ENCODE measurements around the gene CTXN2. TPM values are rescaled to one million over a fixed set of nuclear protein-coding genes. Genes with fewer than 3 reads are reported as not detected.
A peak's percentile ranks its signal among the peaks of the same experiment; 100 is the strongest.

The CTXN2 gene
- total RNA-seq, 1 donor = not detected

DNA sequence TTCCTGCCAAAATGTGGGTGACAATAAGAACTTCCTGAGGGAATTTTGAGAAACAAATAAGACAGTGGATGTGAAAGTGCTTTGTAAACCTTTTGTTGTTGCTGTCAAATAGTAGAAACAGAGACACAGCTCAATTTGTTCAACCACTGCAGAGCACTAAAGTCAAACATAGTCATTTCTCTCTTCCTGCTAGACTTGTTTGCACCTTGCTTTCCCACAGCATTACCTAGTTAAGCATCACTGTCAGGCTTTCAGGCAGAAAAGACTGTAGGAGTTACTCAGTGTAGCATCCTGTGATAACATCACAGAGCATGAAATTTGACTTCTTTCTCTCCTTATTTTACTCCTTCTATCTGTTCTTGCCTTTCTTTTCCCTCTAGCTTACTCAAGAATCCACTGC is 41.8 kb downstream of the CTXN2 start:
- H3K4me3 ChIP-seq (ENCODE audit: low read depth, low read length) = no peak overlapping the region
- DNase-seq (ENCODE audit: low read depth) = no peak
- TF ChIP-seq, protein P1, sequence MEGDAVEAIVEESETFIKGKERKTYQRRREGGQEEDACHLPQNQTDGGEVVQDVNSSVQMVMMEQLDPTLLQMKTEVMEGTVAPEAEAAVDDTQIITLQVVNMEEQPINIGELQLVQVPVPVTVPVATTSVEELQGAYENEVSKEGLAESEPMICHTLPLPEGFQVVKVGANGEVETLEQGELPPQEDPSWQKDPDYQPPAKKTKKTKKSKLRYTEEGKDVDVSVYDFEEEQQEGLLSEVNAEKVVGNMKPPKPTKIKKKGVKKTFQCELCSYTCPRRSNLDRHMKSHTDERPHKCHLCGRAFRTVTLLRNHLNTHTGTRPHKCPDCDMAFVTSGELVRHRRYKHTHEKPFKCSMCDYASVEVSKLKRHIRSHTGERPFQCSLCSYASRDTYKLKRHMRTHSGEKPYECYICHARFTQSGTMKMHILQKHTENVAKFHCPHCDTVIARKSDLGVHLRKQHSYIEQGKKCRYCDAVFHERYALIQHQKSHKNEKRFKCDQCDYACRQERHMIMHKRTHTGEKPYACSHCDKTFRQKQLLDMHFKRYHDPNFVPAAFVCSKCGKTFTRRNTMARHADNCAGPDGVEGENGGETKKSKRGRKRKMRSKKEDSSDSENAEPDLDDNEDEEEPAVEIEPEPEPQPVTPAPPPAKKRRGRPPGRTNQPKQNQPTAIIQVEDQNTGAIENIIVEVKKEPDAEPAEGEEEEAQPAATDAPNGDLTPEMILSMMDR (IDR thresholded peaks at IDR 0.05; ENCODE audit: insufficient read depth, low read depth, low read length) = no peak

DNA sequence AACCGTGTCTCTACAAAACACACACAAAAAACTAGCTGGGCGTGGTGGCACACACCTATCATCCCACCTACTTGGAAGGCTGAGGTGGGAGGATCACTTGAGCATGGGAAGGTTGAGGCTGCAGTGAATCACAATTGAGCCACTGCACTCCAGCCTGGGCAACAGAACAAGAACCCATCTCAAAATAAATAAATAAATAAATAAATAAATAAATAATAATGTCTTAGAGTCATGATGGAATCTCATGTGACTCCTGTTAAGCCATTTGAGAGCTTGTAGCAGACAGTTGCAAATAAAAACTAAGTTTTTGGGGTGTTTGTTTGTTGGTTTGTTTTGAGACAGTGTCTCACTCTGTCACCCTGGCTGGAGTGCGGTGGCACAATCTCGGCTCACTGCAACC is 47.9 kb downstream of the CTXN2 start:
- DNase-seq (ENCODE audit: low read depth) = no peak
- TF ChIP-seq, protein P1 (IDR thresholded peaks at IDR 0.05; ENCODE audit: insufficient read depth, low read depth, low read length) = no peak
- H3K4me3 ChIP-seq (ENCODE audit: low read depth, low read length) = no peak overlapping the region

DNA sequence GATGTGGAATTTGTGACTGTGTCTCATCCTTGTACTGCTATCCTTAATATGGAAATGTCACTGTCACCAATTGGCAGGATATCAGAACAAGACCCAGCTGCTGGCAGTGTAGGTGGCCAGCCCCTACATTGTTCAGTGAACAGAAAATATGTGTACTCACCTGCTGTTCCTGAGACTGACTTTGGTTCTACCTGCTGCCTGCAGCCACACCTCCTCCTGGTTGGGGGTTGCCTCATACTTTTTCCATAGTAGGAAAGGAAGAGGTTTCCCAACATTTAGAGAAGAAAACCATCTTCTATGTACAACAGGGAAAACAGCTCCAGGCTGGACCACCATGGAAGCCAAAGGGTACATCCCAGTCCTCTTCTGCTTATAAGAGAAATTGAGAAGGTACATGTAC is 50.5 kb downstream of the CTXN2 start:
- TF ChIP-seq, protein P1 (IDR thresholded peaks at IDR 0.05; ENCODE audit: insufficient read depth, low read depth, low read length) = no peak
- no peak for DNase-seq (ENCODE audit: low read depth)
- no peak overlapping the region for H3K4me3 ChIP-seq (ENCODE audit: low read depth, low read length)

DNA sequence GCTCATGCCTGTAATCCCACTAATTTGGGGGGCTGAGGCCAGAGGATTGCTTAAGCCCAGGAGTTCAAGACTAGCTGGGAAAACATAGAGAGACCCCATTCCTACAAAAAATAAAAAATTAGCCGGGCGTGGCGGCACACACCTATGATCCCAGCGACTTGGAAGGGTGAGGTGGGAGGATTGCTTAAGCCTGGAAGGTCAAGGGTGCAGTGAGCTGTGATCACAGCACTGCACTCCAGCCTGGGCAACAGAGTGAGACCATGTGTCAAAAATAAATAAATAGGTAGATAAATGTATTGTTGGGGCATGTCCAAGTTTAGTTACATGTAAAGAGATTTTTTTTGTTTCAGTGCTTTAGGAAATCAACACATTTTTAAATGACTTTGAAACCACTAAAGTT is 51.1 kb downstream of the CTXN2 start:
- DNase-seq (ENCODE audit: low read depth) = no peak
- TF ChIP-seq, protein P1 (IDR thresholded peaks at IDR 0.05; ENCODE audit: insufficient read depth, low read depth, low read length) = no peak

DNA sequence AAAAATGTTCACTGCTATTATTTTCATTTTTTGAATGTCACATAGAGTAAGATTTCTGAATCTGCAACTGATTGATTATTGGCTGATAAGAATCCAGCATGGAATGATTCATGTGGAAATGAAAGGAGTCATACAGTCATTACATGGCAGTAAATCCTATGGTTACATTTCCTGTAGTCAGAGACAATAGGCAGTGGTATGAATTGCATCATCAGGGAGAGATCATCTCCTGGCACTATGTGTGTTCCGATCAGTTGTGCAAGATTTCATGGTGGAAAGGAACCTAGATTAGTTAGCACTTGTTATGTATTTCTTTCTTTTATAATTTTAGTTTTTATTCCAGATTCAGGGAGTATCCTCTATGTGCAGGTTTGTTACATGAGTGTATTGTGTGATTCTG is 53.5 kb downstream of the CTXN2 start:
- H3K4me3 ChIP-seq (ENCODE audit: low read depth, low read length) = no peak overlapping the region
- TF ChIP-seq, protein P1 (IDR thresholded peaks at IDR 0.05; ENCODE audit: insufficient read depth, low read depth, low read length) = no peak
- DNase-seq (ENCODE audit: low read depth) = peak; percentile 3

More for the DNA sequence above, 51.1 kb downstream of the CTXN2 start:
- no peak overlapping the region for H3K4me3 ChIP-seq (ENCODE audit: low read depth, low read length)

DNA sequence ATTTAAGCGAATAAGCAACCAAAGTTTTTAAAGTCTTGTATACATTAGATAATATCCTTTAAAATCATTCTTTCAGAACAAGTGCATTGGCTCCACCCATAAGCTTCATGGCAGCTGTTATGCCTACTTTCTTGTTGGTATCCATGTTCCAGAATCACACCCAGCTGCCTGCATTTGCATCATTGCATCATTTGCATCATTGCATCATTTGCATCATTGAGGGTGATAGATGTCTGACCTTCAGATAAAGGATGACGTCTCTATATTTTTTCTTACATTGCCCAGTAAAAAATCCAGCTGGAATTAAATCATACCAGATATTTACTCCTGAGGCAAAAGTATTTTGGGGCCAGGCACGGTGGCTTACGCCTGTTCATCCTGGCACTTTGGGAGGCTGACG is 56.9 kb downstream of the CTXN2 start:
- DNase-seq (ENCODE audit: low read depth) = no peak
- TF ChIP-seq, protein P1 (IDR thresholded peaks at IDR 0.05; ENCODE audit: insufficient read depth, low read depth, low read length) = no peak
- no peak overlapping the region for H3K4me3 ChIP-seq (ENCODE audit: low read depth, low read length)

DNA sequence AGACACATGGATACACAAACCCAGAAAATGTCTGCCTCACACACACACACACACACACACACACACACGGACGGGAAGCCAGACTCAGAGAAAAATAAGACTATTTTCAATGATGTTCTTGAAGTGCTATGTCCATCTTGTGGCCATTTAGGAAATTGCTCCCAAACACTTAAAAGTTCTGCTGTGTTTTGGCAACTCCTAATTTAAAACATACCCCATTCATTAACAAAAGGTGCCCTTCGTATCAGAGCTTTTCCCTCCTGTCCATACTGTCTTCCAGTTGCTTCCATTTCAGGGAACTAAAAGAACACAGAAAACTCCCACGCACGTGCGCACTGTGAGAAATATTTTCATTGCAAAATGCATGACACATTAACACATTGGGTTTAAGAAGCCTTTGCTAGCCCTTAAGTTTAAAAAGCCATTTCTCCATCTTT is 59.2 kb downstream of the CTXN2 start:
- H3K4me3 ChIP-seq (ENCODE audit: low read depth, low read length) = no peak overlapping the region
- TF ChIP-seq, protein P1 (IDR thresholded peaks at IDR 0.05; ENCODE audit: insufficient read depth, low read depth, low read length) = peak; percentile 69
- peak; percentile 75 for DNase-seq (ENCODE audit: low read depth)

All from fibroblast of villous mesenchyme (primary cell).